GM23338 (cell line): ENCODE data around the gene CACNA2D3. TPM values are rescaled to one million over a fixed set of nuclear protein-coding genes. Genes with fewer than 3 reads are reported as not detected.

Experiments
- ATAC-seq: fragments of 200-7000 bp; cut with Tn5 transposase; 3 replicates; pipeline ENCODE4 v1.9.1; 2020
- DNase-seq: peaks from one replicate; pipeline ENCODE4 v3.0.0-alpha.2; 2015; ENCODE audit warnings: low spot score
- H2AFZ ChIP-seq: fragments of 200-600 bp; sonication (generic); 2 replicates; pipeline ENCODE4 v1.8.0; 2016; ENCODE audit warnings: antibody characterized with exemption, mild to moderate bottlenecking, moderate library complexity
- H3F3A ChIP-seq: fragments of 200-600 bp; sonication (generic); replicated peaks from 2 replicates; pipeline ENCODE4 v1.8.0; 2017; ENCODE audit warnings: antibody characterized with exemption, mixed run types, low read depth
- H3K27ac ChIP-seq: fragments of 200-600 bp; sonication (generic); 2 replicates; pipeline ENCODE4 v1.6.1; 2016; ENCODE audit warnings: low read depth
- H3K27me3 ChIP-seq: fragments of 200-600 bp; sonication (generic); 2 replicates; pipeline ENCODE4 v1.8.0; 2016; ENCODE audit warnings: mild to moderate bottlenecking, mixed run types, moderate library complexity; ENCODE audit not compliant: insufficient read depth
- H3K36me3 ChIP-seq: fragments of 200-600 bp; sonication (generic); 2 replicates; pipeline ENCODE4 v1.8.0; 2016; ENCODE audit warnings: mild to moderate bottlenecking; ENCODE audit not compliant: insufficient read depth
- H3K4me1 ChIP-seq: fragments of 200-600 bp; sonication (generic); 2 replicates; pipeline ENCODE4 v1.8.0; 2016; ENCODE audit warnings: mild to moderate bottlenecking, moderate library complexity; ENCODE audit not compliant: insufficient read depth
- H3K4me2 ChIP-seq: fragments of 200-600 bp; sonication (generic); 2 replicates; pipeline ENCODE4 v1.7.1; 2017; ENCODE audit warnings: mixed run types
- H3K4me3 ChIP-seq: fragments of 200-600 bp; sonication (generic); 2 replicates; pipeline ENCODE4 v1.6.1; 2016; ENCODE audit warnings: mixed run types
- H3K79me2 ChIP-seq: fragments of 200-600 bp; sonication (generic); replicated peaks from 2 replicates; pipeline ENCODE4 v1.8.0; 2017; ENCODE audit warnings: mild to moderate bottlenecking; ENCODE audit not compliant: insufficient read depth
- H3K9me2 ChIP-seq: fragments of 200-600 bp; sonication (generic); 2 replicates; pipeline ENCODE4 v1.8.0; 2017; ENCODE audit not compliant: insufficient read depth
- H4K20me1 ChIP-seq: fragments of 200-600 bp; sonication (generic); replicated peaks from 2 replicates; pipeline ENCODE4 v1.8.0; 2017; ENCODE audit warnings: mild to moderate bottlenecking; ENCODE audit not compliant: insufficient read depth
- H3K27ac Mint-ChIP-seq: 2 replicates; pipeline ENCODE4 v1.8.0; 2020; ENCODE audit warnings: inconsistent platforms, mild to moderate bottlenecking, moderate library complexity, mixed read lengths
- H3K27me3 Mint-ChIP-seq: 3 replicates; pipeline ENCODE4 v1.8.0; 2022; ENCODE audit warnings: low read depth, mild to moderate bottlenecking, moderate library complexity, mixed read lengths, inconsistent platforms; ENCODE audit not compliant: insufficient read depth, poor library complexity
- H3K36me3 Mint-ChIP-seq: 3 replicates; pipeline ENCODE4 v1.8.0; 2021; ENCODE audit warnings: low read depth, mild to moderate bottlenecking, inconsistent platforms, moderate library complexity, mixed read lengths
- H3K4me1 Mint-ChIP-seq: 3 replicates; pipeline ENCODE4 v1.8.0; 2020; ENCODE audit warnings: mild to moderate bottlenecking, inconsistent platforms, mixed read lengths
- H3K4me3 Mint-ChIP-seq: 3 replicates; pipeline ENCODE4 v1.8.0; 2021; ENCODE audit warnings: moderate library complexity, mild to moderate bottlenecking, inconsistent platforms, mixed read lengths
- H3K9me3 Mint-ChIP-seq: 3 replicates; pipeline ENCODE4 v1.8.0; 2020; ENCODE audit warnings: moderate library complexity, mild to moderate bottlenecking, inconsistent platforms, mixed read lengths
- CREB1 ChIP-seq: fragments of 250-450 bp; sonication (Bioruptor Pico); IDR thresholded peaks from 2 replicates; pipeline ENCODE4 v1.5.0; 2020; ENCODE audit warnings: low read depth, mild to moderate bottlenecking, moderate library complexity
- CTCF ChIP-seq, 2 experiments: fragments of 200-600 bp in 1 of 2; sonication (generic) in 1 of 2; conservative IDR thresholded peaks; 2 replicates each; pipeline versions ENCODE4 v1.5.1 to v1.6.1; 2016 to 2017; ENCODE audit warnings: antibody characterized with exemption in 2 of 2, low read depth in 2 of 2, mild to moderate bottlenecking in 2 of 2, moderate library complexity in 1 of 2
- ETS1 ChIP-seq: IDR thresholded peaks from 2 replicates; pipeline ENCODE4 v1.6.1; 2016; ENCODE audit warnings: antibody characterized with exemption
- EZH2 ChIP-seq: fragments of 200-600 bp; sonication (generic); IDR thresholded peaks from one replicate; pipeline ENCODE4 v1.8.0; 2017; ENCODE audit warnings: antibody characterized with exemption, mild to moderate bottlenecking, low read depth; ENCODE audit not compliant: unreplicated experiment
- JUNB ChIP-seq: IDR thresholded peaks from one replicate; pipeline ENCODE4 v1.6.1; 2016; ENCODE audit warnings: antibody characterized with exemption; ENCODE audit not compliant: unreplicated experiment
- NANOG ChIP-seq: IDR thresholded peaks from 2 replicates; pipeline ENCODE4 v1.6.1; 2016; ENCODE audit warnings: antibody characterized with exemption, borderline replicate concordance
- POLR2AphosphoS5 ChIP-seq: IDR thresholded peaks from 2 replicates; pipeline ENCODE4 v1.6.1; 2016; ENCODE audit warnings: antibody characterized with exemption, low read depth
- REST ChIP-seq: IDR thresholded peaks from one replicate; pipeline ENCODE4 v1.6.1; 2018; ENCODE audit warnings: antibody characterized with exemption; ENCODE audit not compliant: unreplicated experiment
- STAT1 ChIP-seq: IDR thresholded peaks from one replicate; pipeline ENCODE4 v1.6.1; 2016; ENCODE audit warnings: antibody characterized with exemption; ENCODE audit not compliant: unreplicated experiment
- ZNF331 ChIP-seq: fragments of 250-450 bp; sonication (Bioruptor Pico); IDR thresholded peaks from 2 replicates; pipeline ENCODE4 v1.5.0; 2020; ENCODE audit warnings: low read depth, mild to moderate bottlenecking, moderate library complexity
- ZNF462 ChIP-seq: fragments of 250-450 bp; sonication (Bioruptor Pico); IDR thresholded peaks from 2 replicates; pipeline ENCODE4 v1.5.0; 2020; ENCODE audit warnings: mild to moderate bottlenecking, moderate library complexity
- polyA plus RNA-seq: library from polyadenylated mRNA; unstranded; fragments of >200 nt; fragmentation: Nextera tagmentation; extraction: Ambion mirVana; gene quantifications from 2 replicates; pipeline ENCODE4 v1.2.1, GENCODE V29; 2016
- total RNA-seq: library from RNA; depleted of rRNA; stranded (reverse); fragments of >200 nt; shearing (Covaris generic); gene quantifications from 2 replicates; pipeline ENCODE4 v1.2.3, GENCODE V29; 2014

CACNA2D3 gene
- total and polyA plus RNA-seq, 2 experiments from 2014 or later = 2.2 to 2.3 TPM

- TF ChIP-seq ZNF462 (CRISPR knock-in tag) (no peak), NANOG (no peak), EZH2 (no peak), STAT1 (no peak)
Observed at GRCh38 chr3:54835701-54836100, 713.3 kb downstream of the CACNA2D3 start (continued).

- no peaks in the 10 kb centered on the region for H4K20me1 ChIP-seq
- ATAC-seq (no peak), DNase-seq (no peak)
- Mint-ChIP-seq H3K27ac (no peak overlapping the region), H3K4me3 (no peak overlapping the region), H3K4me1 (no peaks in the 10 kb centered on the region), H3K36me3 (peaks cover 11% of the 10 kb centered on the region; the same call in 1 of the 3 replicates), H3K27me3 (peaks cover 9% of the 10 kb centered on the region), H3K9me3 (no peaks in the 10 kb centered on the region)
- H3K79me2 ChIP-seq = no peaks in the 10 kb centered on the region
- no peak overlapping the region for H3K4me2 ChIP-seq
- H3F3A ChIP-seq = no peaks in the 10 kb centered on the region
- no peak overlapping the region for H3K4me3 ChIP-seq
- H3K36me3 ChIP-seq = no peaks in the 10 kb centered on the region
- no peaks in the 10 kb centered on the region for H3K27me3 ChIP-seq
- H3K9me2 ChIP-seq = peaks cover 6% of the 10 kb centered on the region
- no peak overlapping the region for H3K27ac ChIP-seq
- H3K4me1 ChIP-seq = no peaks in the 10 kb centered on the region
- H2AFZ ChIP-seq = no peak overlapping the region
- TF ChIP-seq NANOG (no peak), CTCF (conservative IDR thresholded peaks at IDR 0.05; ENCODE audit: low read depth in 2 of 2) (no peak), JUNB (no peak), ETS1 (no peak), ZNF331 (CRISPR knock-in tag) (no peak), STAT1 (no peak), POLR2AphosphoS5 (no peak), REST (no peak), CREB1 (CRISPR knock-in tag) (no peak)
Observed at GRCh38 chr3:54836871-54837270, 714.5 kb downstream of the CACNA2D3 start.
